Coronary artery (tissue), 2 donors: ENCODE measurements around the gene BRME1.

Source experiments
- DNase-seq: peaks from one replicate; pipeline ENCODE4 v3.0.0-alpha.2; 2017; ENCODE audit warnings: low spot score
- H3K27ac ChIP-seq, 2 donors: fragments of 200-600 bp; sonication (generic); one replicate each; pipeline ENCODE4 v1.5.1; 2016 to 2019
- H3K4me3 ChIP-seq: fragments of 200-600 bp; sonication (generic); 2 replicates; pipeline ENCODE4 v1.5.1; 2016; ENCODE audit warnings: mild to moderate bottlenecking, moderate library complexity
- TF ChIP-seq, protein P1 (sequence below): fragments of 200-600 bp; sonication (generic); IDR thresholded peaks from one replicate; pipeline ENCODE4 v1.5.1; 2019; ENCODE audit warnings: antibody characterized with exemption

The BRME1 gene

DNA sequence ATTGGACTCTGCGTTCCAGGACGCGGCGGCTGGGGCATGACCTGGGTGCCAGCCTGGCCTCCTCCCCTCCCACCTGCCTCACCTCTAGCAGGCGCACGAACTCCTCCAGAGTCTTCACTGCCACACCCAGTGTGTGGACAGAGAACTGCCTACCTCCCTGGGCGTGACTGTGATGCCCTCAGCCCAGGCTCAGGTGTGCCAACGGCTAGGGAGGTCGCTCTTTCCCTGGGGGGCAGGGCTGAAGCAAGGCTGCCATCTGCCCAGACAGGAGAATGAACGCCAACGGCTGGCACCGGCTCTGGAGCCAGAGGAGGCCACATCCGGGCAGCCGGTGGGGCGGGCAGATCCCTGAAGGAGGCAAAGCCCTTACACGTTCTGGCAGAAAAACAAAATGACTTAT lies 17.6 kb downstream of the BRME1 start:
- no peak for DNase-seq
- TF ChIP-seq, protein P1, sequence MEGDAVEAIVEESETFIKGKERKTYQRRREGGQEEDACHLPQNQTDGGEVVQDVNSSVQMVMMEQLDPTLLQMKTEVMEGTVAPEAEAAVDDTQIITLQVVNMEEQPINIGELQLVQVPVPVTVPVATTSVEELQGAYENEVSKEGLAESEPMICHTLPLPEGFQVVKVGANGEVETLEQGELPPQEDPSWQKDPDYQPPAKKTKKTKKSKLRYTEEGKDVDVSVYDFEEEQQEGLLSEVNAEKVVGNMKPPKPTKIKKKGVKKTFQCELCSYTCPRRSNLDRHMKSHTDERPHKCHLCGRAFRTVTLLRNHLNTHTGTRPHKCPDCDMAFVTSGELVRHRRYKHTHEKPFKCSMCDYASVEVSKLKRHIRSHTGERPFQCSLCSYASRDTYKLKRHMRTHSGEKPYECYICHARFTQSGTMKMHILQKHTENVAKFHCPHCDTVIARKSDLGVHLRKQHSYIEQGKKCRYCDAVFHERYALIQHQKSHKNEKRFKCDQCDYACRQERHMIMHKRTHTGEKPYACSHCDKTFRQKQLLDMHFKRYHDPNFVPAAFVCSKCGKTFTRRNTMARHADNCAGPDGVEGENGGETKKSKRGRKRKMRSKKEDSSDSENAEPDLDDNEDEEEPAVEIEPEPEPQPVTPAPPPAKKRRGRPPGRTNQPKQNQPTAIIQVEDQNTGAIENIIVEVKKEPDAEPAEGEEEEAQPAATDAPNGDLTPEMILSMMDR = no peak
- Histone ChIP-seq H3K4me3 (no peak overlapping the region), H3K27ac (no peak overlapping the region)

DNA sequence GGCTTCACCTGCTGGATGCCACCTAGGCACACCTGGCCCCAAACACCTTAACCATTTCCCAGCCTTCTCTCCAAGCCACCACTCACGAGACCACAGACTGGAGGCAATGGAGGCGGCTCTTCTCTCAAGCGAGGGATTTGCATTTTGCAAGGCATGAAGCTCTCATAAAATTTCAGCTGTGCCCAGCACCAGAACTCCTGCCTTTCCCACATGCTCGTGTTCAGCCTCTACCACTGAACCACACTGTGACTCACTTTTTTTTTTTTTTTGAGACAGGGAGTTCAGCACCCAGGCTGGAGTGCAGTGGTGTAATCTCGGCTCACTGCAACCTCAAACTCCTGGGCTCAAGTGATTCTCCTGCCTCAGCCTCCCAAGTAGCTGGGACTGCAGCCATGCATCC lies 18.4 kb downstream of the BRME1 start:
- Histone ChIP-seq H3K27ac (no peak overlapping the region), H3K4me3 (no peak overlapping the region)
- TF ChIP-seq, protein P1 = no peak
- no peak for DNase-seq

DNA sequence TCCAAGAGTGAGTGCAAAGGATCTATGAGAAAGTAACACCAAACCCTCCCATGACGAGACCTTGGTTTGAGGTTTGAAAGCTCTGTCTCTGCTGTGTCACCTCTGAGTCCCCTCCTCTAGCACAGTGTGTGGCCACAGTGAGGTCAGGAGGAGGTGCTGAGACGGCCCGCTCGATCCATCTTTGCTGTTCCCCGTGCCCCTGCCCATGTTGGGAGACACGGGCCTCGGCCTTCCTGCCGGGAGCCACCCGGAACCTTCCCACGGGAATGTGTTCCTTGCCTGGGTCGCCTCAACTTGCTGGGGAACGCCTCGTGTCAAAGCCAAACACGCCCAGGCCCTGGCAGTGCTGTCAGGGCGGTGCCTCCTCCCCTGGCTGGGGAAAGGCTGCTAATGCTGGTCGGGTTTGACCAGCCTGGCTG lies 18.9 kb downstream of the BRME1 start:
- TF ChIP-seq, protein P1 = no peak
- H3K27ac ChIP-seq = no peak overlapping the region
- no peak for DNase-seq
- no peak overlapping the region for H3K4me3 ChIP-seq

DNA sequence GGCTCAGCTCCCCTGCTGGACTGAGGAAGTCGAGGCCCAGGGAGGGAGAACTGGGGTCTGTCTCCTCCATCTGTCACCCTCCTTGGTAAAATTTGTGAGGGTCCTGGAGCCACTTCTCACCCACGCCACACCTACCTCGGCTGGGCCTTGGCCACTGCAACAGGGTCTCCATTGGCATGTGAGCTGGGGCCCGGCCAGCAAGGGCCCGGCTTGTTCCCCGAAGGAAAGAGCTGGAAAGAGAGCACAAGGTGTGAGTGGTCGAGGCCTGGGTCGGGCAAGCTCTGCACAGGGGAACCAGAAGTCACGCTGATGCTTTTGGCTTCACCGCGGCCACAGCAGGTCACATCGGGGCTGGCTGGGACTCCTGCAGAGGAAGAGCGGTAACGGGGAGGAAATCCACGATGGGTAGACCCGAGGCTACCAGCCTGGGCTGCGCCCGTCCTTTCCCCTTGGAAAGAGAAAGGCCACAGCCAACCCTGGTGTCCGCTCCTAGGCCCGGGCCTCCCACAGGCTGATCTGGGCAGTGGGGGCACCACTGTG lies 20.0 kb downstream of the BRME1 start:
- no peak overlapping the region for H3K4me3 ChIP-seq
- DNase-seq = no peak
- no peak overlapping the region for H3K27ac ChIP-seq
- TF ChIP-seq, protein P1 = no peak

DNA sequence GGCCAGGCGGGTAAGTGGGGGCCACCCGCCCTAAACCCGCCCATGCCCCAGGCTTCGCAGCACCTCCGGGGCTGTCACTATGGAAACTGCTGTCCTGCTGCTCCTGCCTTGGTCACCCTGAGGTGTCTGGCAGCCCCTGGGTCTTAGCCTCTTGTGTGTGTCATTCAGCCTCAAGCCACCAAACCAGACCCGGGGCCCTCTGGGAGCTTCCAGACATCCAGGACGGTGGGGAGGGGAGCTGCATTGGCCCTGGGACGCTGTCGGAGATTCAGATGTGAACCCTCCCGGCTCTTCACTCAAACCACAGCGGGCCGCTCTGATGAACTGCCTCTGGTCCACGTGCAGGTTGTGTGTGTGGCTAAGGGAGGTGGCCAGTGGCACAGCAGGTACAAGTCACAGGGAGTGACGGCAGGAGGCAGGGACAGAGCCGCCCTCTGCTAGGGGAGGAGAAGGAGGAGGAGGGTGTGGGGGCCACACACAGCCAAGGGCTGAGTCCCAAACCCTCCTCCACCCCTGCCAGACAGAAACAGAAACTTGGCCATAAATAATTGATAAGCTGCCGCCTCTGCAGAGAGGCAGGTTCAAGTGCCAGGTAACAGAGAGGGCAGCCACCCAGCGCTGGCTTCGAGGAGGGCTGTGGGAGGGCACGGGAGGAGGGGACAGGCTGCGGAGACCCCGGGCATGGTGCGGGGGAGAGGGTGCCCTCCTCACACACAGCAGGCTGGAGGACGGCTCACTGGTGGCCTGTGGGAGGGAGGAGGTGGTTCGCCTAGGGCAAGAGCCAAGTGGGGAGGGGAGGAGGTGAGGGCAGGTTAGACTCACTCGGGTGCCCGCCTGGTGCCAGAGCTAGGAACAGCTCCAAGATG lies 21.0 kb downstream of the BRME1 start:
- Histone ChIP-seq H3K27ac (no peak overlapping the region), H3K4me3 (no peak overlapping the region)
- TF ChIP-seq, protein P1 = no peak
- no peak for DNase-seq

DNA sequence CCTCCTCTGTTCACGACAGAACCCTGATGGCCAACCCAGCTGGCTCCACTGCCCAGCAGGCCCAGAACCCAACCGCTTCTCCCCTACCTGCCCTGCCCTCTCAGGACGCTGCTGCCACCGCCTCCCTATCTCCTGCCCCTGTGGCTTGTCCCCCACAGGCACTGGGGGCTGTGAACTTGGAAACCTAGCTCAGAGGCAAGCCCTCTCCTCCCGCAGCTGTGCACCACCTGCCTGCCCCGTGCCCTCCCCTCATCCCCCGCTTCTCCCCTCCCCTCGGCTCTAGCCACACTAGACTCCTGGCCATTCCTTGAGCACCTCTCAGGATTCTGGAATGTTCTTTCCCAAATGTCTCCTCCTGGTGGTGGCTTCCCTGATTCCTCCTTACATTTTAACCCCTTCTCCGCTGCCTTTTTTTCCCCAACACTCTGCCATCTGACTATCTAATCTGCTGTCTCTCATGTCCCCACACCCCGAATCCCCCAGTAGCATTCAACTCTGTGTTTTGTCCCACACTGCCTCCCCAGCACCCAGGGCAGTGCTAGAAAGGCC lies 22.3 kb downstream of the BRME1 start:
- Histone ChIP-seq H3K27ac (no peak overlapping the region), H3K4me3 (no peak overlapping the region)
- TF ChIP-seq, protein P1 = no peak
- no peak for DNase-seq

DNA sequence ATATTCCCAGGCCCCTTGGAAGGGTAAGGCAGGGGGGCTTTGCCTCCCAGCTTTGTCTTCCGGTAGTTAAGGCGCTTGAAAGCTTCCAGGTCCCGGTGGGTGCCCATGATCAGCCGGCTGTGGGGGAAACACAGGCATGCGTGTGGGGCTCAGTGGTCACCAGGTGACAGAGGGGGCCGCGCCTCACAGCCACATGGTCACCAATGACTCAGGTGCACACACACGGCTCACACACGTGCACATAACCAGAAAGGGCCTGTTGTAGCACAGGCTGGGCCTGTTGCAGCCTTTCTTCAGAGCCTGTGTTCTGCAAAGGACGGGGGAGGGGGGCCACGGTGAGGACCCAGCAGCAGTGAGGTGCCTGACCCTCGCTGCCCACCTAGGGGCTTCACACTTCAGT lies 23.1 kb downstream of the BRME1 start:
- TF ChIP-seq, protein P1 = no peak
- H3K27ac ChIP-seq = no peak overlapping the region

More for the DNA sequence above, 23.1 kb downstream of the BRME1 start:
- DNase-seq = no peak
- no peak overlapping the region for H3K4me3 ChIP-seq
